HG02840 (cell line): Measurements from ENCODE around the gene ANKS3.
"Not testable (repeated sequence)": the region's sequence is repeated elsewhere in the genome, so short reads cannot be mapped to it uniquely, and the experiment has no call there.

Source experiments
- ATAC-seq: cut with Tn5 transposase; IDR thresholded peaks from one replicate; pipeline ENCODE4 v1.9.1; 2021; ENCODE audit warnings: mild to moderate bottlenecking, moderate library complexity, moderate number of reproducible peaks; ENCODE audit not compliant: unreplicated experiment, low FRiP score

Gene ANKS3

DNA sequence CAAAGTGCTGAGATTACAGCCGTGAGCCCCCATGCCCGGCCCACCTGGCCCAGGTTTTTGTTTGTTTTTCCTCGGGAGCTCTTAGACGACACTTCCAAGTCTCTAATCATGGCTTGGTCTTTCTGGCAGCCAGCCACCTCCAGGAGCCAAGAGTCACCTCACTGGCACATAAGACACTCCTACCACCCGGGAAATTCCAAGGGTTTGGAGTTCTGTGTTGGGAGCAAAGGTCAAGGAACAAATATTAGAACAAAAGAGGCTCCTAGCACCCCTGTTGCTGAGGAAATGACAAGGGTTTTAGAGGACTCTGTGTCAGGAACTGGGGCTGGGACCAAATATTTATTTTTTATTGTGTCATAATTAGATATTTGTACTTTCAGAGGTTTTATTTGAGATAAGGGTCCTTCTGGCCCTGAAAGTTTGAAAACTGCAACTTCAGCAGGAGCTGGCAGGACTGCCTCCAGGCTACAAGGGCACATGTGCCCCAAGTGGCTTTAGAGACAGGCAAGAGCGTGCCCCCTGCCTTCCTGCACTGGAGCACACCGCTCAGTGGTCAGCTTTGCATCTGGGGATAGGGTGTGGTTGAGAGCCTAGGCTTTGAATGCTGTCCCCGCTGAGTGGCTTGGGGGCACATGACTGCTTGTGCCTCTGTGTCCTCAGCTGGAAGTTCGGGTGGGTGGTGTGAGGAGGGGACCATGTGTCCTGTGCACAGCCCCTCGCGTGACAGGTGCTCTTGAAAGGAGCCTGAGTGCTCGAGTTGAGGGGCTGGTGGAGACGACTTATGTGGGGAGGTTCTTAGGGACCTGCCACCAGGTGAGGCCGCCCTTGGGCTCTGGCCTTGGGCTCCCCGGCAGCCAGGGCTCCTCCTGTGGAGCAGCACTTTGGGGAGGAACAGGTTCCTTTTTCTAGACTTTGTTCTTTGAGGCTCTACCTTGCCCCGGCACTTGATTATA lies 79.8 kb downstream of the ANKS3 start:
- no peak for ATAC-seq

DNA sequence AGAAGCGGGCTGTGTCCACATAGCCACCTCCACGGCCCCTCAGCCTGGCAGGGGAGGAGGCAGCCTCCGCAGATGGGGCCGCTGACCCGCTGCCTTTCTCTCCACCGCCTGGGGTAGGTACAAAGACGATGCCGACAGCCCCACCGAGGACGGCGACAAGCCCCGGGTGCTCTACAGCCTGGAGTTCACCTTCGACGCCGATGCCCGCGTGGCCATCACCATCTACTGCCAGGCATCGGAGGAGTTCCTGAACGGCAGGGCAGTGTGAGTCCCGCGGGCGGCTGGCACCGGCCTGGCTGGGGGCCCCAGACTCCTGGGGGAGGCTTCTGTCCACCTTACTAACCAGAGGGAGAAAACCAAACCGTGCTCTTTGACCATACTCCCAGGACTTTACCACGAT lies 81.5 kb downstream of the ANKS3 start:
- no peak for ATAC-seq

DNA sequence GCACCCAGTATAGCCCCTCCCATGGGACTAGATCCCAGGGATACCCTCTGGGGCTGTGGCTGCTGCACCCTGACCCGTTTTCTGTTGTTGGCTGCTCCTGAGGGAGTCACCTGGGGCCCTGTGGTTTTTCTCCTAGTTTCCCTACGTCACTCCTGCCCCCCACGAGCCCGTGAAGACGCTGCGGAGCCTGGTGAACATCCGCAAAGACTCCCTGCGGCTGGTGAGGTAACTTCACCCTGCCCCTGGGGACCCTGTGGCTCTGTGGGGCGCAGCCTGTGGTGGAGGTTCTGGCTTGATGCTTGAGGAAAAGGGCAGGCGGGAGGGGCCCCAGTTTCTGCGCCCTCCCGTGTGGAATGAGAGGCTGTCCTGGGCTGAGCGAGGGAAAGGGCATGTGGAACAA lies 82.2 kb downstream of the ANKS3 start:
- no peak for ATAC-seq

DNA sequence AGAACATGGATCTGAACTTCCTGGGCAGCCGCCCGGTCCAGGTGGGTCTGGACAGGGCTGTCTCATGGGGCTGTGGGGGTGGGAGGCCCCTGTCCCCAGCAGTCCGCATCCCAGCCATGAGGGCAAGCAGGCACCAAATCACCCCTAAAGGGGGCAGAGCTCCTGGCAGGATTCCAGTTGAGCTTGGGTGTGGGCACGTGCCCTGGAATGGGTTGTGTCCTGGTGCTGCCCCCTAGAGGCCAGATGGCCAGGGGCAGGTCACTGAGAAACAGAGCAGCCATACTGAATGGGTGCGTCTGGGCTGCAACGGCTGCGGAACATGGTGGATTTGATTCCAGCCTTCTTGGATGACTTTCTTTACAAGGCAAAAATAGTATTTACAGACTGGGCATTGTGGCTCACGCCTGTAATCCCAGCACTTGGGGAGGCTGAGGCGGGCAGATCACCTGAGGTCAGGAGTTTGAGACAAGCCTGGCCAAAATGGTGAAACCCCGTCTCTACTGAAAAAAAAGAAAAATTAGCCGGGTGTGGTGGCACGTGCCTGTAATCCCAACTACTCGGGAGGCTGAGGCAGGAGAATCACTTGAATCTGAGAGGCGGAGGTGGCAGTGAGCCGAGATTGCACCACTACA lies 83.5 kb downstream of the ANKS3 start:
- ATAC-seq: not testable (repeated sequence)

DNA sequence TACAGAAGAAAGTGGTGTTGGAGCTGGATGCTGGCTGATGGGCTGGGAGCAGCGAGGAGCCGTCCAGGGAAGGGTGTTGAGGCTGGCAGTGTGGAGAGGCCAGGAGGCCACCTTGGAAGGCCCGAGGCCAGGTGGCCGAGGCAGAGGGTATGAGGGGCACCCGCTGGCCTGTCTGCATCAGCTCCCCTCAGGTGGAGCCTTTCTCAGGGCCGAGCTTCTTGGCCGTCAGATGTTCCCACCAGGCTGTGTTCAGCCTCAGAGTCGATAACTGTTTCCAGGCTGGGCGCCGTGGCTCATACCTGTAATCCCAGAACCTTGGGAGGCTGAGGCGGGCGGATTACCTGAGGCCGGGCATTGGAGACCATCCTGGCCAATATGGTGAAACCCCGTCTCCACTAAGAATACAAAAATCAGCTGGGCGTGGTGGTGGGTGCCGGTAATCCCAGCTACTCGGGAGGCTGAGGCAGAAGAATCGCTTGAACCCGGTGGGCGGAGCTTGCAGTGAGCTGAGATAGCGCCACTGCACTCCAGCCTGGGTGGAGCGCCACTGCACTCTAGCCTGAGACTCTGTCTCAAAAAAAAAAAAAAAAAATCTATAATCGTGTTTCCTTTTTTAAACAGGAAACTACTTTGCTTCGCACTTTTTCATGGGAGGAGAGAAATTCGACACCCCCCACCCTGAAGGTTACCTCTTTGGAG lies 84.2 kb downstream of the ANKS3 start:
- ATAC-seq: no peak

DNA sequence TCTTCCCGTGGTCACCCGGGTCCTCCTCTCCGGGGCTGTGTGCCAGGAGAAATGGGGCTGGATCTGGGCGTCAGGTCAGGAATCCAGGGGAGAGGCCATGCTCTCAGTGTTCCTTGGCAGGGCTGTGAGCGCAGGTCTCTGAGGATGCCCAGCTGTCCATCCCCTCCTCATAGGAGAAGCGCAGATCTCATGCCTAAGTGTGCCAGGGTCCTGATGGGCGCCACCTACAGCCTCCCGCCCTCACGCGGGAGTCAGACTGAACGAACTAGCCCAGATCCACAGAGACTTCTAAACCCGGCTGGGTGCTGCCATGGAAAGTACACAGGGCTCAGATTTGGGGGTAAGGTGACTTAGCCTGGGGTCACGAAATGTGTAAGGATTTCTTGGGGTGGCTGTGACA lies 85.2 kb downstream of the ANKS3 start:
- no peak for ATAC-seq

DNA sequence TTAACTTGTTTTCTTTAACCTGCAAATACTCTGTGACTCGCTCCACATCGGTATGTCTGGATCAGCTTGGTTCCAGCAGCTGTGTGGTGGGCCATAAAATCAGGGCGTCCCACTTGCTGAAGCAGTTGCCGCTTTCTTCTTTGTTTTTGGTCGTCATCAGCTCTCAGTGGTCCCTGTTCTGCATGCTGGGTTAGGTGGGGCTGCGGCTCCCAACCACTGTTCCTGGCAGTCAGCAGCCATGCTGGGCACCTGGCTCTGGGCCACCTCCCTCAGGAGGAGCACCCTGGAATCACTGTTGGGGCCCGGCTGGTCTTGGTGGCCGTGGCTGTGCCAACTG lies 86.5 kb downstream of the ANKS3 start:
- ATAC-seq: no peak

DNA sequence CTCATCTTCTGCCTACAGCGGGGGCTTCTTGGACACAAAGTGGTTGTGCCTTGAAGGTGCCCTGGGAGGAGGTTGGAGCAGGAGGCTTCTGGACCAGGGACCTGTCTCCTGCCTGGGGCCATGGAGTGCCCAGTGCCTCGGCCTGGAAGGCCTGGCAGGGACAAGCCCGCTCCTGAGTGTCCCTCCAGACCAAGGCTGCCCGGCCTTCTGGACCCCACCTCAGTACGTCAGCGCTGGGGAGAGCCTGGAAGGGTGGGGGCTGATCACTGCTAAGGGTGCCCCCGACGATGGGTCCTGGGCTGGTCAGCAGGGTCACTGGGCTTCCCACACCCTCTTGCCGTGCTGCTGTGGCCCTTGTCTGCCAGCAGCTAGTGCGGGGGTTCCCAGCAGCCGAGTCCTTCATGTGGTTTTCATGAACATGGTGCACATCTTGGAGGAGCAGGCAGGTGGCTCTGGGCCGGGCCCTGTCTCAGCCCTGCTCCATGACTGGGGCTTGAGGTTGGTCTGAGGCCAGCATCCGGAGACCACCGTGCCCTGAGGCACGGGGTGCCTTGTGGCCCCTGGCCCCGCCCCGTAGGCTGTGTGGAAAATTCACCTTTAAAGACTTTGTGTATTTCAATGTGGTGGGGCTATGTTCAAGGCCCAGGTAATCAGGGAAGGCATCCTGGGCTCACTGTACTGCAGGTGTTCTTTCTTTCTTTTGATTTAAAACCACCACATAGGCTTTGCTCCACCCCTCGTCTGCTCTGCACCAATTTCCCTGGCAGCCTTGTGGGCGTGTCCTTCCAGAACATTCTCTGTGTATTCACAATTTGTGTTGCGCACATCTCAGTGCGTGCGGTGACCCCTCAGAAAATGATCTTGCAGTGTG lies 87.1 kb downstream of the ANKS3 start:
- no peak for ATAC-seq
